HepG2 (cell line): ENCODE results near the gene CUL4A. TPM values are rescaled to one million over a fixed set of nuclear protein-coding genes. Genes with fewer than 3 reads are reported as not detected.

Experiments used
- ZNF83 ChIP-seq: sonication (generic); formaldehyde crosslinking; IDR thresholded peaks from 2 replicates; pipeline ENCODE4 v1.4.0; 2020; ENCODE audit warnings: missing genetic modification reagents, mild to moderate bottlenecking, borderline replicate concordance
- microRNA-seq: library from miRNA; unstranded; fragments of <30 nt; microRNA quantifications from one replicate; pipeline ENCODE4, GENCODE V29; 2020
- polyA plus RNA-seq, 8 experiments: library from polyadenylated mRNA; depleted of rRNA in 3 of 8; stranded (reverse) in 7 of 8; unstranded in 1 of 8; fragments of >200 nt; fragmentation: Illumina TruSeq in 4 of 8; extraction: Trizol in 4 of 8; gene quantifications; 2 replicates each; pipeline versions ENCODE4 v1.2.1 to v1.2.3, GENCODE V29; 2011 to 2016; ENCODE audit warnings: low read depth in 4 of 8, missing spikeins in 1 of 8, mixed read lengths in 1 of 8; ENCODE audit not compliant: insufficient read depth in 1 of 8
- small RNA-seq, 3 experiments: library from RNA; depleted of rRNA; stranded (forward); fragments of <200 nt; gene quantifications; one replicate each; pipeline ENCODE3, GENCODE V24; 2012; ENCODE audit warnings: low read depth in 2 of 3, low replicate concordance in 1 of 3; ENCODE audit not compliant: insufficient read length in 3 of 3, insufficient read depth in 2 of 3
- total RNA-seq, 5 experiments: library from RNA; depleted of rRNA; stranded (reverse); fragments of >200 nt; fragmentation: Illumina TruSeq; extraction: Trizol; gene quantifications; 2 replicates each; pipeline ENCODE4 v1.2.3, GENCODE V29; 2016; ENCODE audit warnings: low read depth in 1 of 5

Gene CUL4A
- total and polyA plus RNA-seq, 2 of the 13 experiments (the other 11 are each of a cell fraction or from before 2014, with no cell fraction given): 51.2 to 75.3 TPM

DNA sequence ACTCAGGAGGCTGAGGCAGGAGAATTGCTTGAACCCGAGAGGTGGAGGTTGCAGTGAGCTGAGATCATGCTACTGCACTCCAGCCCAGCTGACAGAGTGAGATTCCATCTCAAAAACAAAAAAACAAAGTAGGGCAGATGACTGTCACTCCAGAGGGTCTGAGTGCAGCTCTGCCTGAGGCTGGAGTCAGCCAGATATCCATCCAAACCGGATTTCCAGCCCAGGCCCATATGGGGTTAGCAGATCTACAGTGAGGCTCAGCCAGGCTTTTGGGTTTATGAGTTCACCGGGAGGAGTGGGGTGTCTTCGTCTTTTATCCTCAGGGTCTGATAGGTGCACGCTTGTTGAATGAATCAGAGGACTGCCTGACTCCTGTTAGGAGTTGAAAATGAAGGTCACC is 106.6 kb downstream of the CUL4A start (continued):
- TF ChIP-seq ZNF83 (CRISPR knock-in tag): no peak

Small RNA genes lying within 50 kb of the gene (microRNA-seq; reads per million reads assigned to microRNA genes)
- not detected for gene MIR8075

Small RNA genes lying within 50 kb of the gene (small RNA-seq; reads per million reads assigned to genes)
- 0 reads per million in 3 experiments for gene AL137002.1
- gene MIR8075: 0 reads per million in 3 experiments

Other genes with a start within 250 kb of the CUL4A start
- gene MCF2L, start 240.4 kb upstream of the CUL4A start, total RNA-seq (2016; rRNA removed; fragmentation: Illumina TruSeq; extraction: Trizol): 13.7 and 19.4 TPM in 2 replicates
- 28.4 and 33.6 TPM in 2 replicates for gene MCF2L, start 240.4 kb upstream of the CUL4A start, polyA plus RNA-seq (2011; rRNA removed)
- gene F7, start 103.8 kb upstream of the CUL4A start, total RNA-seq (2016; rRNA removed; fragmentation: Illumina TruSeq; extraction: Trizol): 7.2 and 12.6 TPM in 2 replicates
- gene F7, start 103.8 kb upstream of the CUL4A start, polyA plus RNA-seq (2011; rRNA removed): 26.5 and 39.9 TPM in 2 replicates
- 19.9 and 58.4 TPM in 2 replicates for gene F10, start 86.8 kb upstream of the CUL4A start, total RNA-seq (2016; rRNA removed; fragmentation: Illumina TruSeq; extraction: Trizol)
- 237 and 317 TPM in 2 replicates for gene F10, start 86.8 kb upstream of the CUL4A start, polyA plus RNA-seq (2011; rRNA removed)
- gene PROZ, start 51.0 kb upstream of the CUL4A start, total RNA-seq (2016; rRNA removed; fragmentation: Illumina TruSeq; extraction: Trizol): 2.1 and 5.6 TPM in 2 replicates
- 22.5 and 26.1 TPM in 2 replicates for gene PROZ, start 51.0 kb upstream of the CUL4A start, polyA plus RNA-seq (2011; rRNA removed)
- gene PCID2, start 944 bp upstream of the CUL4A start, total RNA-seq (2016; rRNA removed; fragmentation: Illumina TruSeq; extraction: Trizol): 65.0 and 76.4 TPM in 2 replicates
- 104 and 111 TPM in 2 replicates for gene PCID2, start 944 bp upstream of the CUL4A start, polyA plus RNA-seq (2011; rRNA removed)
- gene LAMP1, start 87.6 kb downstream of the CUL4A start, total RNA-seq (2016; rRNA removed; fragmentation: Illumina TruSeq; extraction: Trizol): 33.2 and 112 TPM in 2 replicates
- 103 TPM in 2 replicates for gene LAMP1, start 87.6 kb downstream of the CUL4A start, polyA plus RNA-seq (2011; rRNA removed)
- 30.3 and 30.8 TPM in 2 replicates for gene GRTP1, start 154.5 kb downstream of the CUL4A start, total RNA-seq (2016; rRNA removed; fragmentation: Illumina TruSeq; extraction: Trizol)
- 40.5 and 40.6 TPM in 2 replicates for gene GRTP1, start 154.5 kb downstream of the CUL4A start, polyA plus RNA-seq (2011; rRNA removed)
- 0.34 and 0.40 TPM in 2 replicates for gene ADPRHL1, start 243.9 kb downstream of the CUL4A start, total RNA-seq (2016; rRNA removed; fragmentation: Illumina TruSeq; extraction: Trizol)
- gene ADPRHL1, start 243.9 kb downstream of the CUL4A start, polyA plus RNA-seq (2011; rRNA removed): 0.34 and 0.65 TPM in 2 replicates